NCI-H1048 (cell line): ENCODE measurements around the gene MRC1.
"Not testable (repeated sequence)": the region's sequence is repeated elsewhere in the genome, so short reads cannot be mapped to it uniquely, and the experiment has no call there.

Source experiments
- DNase-seq: peaks from one replicate; lab custom pipeline; 2025; lab: John Stamatoyannopoulos, UW

The MRC1 gene

DNA sequence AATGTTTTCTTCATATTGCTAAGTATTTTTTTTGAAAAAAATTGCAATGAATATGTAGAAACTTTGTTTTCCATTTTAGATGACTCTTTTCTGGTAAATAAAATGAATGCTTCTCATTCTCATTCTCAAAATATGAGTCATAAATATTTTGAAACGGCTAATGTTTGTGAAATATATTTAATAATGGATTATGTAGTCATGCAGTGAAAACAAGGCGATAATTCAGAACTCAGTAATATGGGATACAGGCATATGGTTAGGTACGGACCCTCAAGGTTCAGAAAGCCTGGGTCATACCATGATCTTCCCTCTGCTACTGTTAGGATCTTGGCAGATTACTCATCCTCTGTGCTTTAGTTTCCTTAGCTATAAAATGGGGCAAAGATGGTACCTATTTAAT is 96.3 kb downstream of the MRC1 start:
- no peak for DNase-seq

DNA sequence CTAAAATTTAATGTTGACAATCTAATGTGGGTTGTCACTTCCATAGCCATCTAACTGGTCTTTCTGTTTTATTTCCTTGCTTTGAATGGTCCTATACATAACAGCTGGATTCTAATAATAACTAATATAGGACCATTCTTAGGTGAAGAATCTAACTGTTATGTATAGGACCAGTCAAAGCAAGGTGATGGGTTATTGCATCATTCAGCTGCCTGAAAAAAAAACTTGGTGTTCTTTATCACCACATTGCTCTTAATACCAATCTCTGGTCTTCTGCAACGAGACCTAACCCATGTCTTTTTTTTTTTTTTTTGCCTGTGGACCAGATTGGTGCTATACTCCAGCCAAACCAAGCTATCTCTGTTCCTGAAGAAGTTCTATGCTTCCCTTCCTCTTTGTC is 96.9 kb downstream of the MRC1 start:
- DNase-seq, result no peak

DNA sequence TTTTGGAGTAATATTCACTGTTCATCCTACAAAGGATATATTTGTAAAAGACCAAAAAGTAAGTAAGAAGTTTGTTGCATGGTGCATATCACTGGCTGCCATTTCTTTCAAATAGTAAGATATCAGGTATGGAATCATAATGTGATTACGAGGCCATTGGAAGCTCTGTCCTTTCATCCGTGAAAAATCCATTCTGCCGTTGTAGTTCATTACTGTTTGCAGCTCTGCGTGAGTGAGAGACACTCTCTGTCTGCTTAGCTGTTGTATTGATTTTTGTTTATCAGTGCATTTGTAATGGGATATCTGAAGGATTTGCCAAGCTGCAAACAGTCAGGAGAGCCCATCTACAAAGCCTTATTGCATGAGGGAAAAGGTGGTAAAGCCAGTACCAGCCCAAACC is 98.5 kb downstream of the MRC1 start:
- no peak for DNase-seq

DNA sequence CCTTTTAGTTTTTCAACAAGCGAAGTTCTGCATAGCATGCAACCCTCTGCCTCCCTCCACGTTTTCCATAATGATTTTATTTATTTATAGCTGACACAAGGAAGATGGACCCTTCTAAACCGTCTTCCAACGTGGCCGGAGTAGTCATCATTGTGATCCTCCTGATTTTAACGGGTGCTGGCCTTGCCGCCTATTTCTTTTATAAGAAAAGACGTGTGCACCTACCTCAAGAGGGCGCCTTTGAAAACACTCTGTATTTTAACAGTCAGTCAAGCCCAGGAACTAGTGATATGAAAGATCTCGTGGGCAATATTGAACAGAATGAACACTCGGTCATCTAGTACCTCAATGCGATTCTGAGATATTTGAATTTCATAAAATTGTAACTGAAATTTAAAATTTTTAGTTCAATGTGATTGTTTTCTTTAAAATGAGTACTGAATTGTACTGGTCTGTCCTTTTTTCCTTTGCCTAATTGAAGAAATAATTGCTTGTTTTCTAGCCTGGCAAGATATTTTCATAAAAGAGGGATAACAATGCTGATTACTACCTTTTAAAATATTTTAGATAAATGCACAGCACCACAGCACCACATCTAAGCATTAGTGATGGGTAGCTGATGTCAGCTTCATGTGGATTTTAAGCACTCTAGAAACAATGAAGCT is 101.1 kb downstream of the MRC1 start:
- DNase-seq, result no peak

DNA sequence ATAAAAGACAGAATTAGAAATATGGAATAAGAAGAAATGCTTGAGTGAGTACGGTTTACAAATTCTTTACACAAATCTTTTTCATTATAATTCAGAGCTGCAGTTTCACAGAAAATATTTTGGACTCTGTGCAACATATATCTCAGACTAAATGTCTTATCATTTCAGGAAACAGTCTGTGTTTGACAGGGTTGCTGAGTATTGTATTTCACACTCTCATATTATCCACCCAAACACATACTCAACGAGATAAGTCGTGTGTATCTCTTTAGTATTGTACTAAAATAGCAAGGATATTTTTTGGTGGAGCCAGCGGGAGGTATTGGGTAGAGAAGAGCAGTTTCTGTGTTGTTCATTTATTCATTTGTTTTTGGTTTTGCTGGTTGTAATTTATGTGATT is 103.6 kb downstream of the MRC1 start:
- DNase-seq, result no peak

DNA sequence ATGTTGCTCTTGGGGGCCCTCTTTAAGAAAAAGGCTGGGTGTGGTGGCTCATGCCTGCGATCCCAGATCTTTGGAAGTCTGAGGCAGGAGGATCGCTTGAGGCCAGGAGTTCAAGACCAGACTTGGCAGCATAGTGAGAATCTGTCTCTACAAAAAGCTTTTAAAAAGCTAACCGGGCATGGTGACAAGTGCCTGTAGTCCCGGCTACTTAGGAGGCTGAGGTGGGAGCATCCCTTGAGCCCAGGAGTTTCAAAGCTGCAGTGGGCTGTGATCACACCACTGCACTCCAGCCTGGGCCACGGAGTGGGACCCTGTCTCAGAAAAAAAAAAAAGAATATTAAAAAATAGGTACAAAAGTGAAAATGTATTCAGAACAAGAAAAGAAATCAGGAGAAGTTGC is 104.5 kb downstream of the MRC1 start:
- no peak for DNase-seq

DNA sequence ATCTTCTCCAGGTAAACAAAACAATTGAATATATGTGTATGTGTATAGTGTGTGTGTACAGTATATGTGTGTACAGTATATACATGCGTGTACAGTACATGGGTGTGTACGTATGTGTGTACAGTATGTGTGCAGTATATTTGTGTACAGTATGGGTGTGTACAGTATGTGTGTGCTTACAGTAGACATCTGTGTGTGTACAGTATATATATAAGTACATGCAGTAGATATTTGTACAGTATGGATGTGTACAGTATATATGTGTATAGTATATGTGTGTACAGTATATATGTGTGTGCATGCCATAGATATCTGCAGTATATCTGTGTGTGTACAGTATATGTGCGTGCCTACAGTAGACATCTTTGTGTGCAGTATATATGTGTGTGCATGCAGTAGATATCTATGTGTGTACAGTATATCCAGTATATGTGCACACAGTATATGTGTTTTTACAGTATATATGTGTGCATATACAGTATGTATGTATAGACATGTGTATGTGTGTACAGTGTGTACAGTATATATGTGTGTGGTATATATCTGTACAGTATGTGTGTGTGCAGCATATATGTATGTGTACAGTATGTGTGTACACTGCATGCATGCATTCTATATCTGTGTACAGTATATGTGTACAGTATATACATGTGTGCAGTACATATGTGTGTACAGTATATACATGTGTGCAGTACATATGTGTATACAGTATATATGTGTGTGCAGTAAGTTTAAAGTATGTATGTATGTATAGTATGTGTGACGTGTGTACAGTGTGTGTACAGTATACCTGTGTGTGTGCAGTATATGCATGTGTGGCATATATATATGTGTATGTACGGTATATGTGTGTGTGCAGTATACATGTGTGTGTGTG is 105.3 kb downstream of the MRC1 start:
- no peak for DNase-seq

DNA sequence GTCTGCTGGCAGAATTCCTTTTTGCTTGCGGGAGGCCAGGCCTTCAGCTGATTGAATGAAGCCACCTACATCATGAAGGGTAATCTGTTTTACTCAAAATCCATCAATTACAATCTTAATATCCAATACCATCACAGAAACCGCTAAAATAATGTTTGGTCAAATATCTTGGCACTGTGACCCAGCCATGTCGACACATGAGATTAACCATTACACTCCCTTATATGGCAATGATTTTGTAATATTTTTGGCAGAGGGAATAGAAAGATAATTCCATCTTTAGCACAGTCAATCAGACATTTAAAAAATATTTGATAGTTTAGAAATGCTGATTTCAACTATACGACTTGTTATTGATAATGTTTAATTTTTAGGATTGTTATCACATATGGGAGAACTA is 106.0 kb downstream of the MRC1 start:
- DNase-seq, result no peak

DNA sequence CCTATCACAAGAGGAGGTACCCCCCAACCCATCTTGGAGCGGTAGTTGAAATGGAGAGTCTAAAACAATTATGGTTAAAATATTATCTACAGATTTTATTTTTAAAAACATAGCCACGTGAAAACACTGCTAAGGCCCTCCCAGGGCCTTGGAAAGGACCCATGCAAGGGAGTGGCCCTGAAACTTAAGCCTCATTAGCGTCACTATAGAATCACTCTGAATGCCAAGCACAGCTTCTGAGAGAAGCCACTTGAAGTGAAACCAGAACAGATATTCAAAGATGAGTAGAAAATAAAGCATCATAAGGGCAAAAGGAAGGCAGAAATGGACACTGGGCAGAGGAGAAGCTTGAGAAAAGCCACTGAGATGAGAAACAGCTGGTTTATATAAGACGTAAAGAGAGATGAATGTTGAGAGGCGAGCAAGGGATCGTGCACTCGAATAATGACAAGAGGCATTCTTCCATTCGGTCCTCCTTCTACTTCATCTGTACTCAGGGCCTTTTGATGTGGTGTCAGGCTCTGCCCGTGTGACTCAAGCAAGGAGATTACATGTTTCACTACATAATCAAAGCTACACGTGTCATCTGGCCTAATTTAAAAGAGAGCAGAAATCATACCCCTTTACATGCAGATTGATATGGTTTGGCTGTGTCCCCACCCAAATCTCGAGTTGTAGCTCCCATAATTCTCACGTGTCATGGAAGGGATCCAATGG is 109.2 kb downstream of the MRC1 start:
- DNase-seq, result no peak

DNA sequence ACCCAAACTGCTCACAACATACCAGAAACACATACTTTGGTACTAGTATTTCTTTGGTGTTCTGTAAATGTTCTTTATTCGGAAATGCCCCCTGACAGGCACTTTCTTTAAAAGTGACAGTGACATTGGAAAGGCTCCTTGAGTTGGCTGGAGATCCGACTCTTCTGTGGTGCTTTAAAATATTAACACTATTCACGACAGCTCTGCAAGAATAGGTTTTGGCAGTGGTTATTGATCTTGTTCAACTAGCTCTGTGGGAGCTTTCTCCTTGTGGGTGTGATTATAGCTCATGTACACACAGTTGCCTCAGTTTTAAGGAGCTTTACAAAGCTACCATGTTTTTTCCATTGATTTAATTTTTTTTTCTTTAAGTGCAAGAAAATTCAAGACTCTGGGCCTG is 112.2 kb downstream of the MRC1 start:
- no peak for DNase-seq

DNA sequence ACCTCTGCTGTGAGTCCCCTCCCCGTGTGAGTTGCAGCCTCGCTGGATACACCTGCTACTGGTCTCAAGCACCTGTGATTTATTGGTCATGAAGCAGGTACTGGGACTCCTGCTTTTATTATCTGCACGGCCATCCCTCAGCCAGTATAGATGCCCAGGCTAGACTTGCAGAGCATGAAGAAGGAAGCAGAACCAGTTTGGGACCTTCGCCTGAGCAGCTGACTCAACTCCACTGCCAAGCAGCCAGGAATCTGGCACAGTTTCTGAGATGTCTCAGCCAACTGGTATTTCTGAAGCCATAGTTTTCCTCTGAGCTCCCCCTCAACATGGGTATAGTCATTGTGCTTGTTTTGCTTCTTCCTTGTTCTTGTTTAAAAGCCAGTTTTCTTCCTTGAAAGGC is 114.6 kb downstream of the MRC1 start:
- DNase-seq, result no peak

DNA sequence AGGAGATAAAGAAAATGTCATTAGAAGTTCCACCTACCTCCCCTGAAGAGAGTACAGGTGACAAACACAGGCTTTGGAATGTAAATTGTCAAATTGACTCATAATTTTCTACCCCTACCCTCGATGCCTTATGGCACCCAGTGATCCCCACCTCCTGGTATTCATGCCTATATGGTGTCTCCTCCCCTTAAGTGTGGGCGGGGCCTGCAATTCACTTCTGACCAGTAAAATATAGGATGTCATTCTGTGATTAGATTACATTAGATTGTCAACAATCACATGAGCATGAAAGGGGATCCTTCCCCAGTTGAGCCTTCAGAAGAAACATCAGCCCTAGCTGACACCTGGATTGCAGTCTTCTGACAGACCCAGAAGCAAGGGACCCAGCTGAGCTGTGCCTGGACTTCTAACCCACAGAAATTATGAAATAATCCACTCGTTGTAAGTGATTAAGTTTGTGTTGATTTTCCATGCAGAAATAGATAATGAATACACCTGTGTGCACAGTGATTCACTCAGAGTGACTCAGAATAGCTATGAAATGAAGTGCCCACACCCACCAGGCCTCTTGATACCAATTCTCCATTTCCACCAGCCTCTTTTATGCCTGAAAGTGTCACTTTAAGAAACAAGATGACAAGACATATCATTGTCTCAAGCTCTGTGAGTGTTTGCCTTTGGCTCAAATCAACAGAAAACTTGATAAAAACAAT is 134.0 kb downstream of the MRC1 start:
- no peak for DNase-seq

DNA sequence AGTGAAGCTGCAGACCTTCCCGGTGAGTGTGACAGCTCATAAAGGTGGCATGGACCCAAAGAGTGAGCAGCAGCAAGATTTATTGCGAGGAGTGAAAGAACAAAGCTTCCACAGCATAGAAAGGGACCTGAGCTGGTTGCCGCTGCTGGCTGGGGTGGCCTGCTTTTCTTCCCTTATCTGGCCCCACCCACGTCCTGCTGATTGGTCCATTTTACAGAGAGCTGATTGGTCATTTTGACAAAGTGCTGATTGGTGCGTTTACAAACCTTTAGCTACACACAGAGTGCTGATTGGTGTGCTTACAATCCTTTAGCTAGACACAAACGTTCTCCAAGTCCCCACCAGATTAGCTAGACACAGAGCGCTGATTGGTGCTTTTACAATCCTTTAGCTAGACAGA is 141.1 kb downstream of the MRC1 start:
- not testable (repeated sequence) for DNase-seq

DNA sequence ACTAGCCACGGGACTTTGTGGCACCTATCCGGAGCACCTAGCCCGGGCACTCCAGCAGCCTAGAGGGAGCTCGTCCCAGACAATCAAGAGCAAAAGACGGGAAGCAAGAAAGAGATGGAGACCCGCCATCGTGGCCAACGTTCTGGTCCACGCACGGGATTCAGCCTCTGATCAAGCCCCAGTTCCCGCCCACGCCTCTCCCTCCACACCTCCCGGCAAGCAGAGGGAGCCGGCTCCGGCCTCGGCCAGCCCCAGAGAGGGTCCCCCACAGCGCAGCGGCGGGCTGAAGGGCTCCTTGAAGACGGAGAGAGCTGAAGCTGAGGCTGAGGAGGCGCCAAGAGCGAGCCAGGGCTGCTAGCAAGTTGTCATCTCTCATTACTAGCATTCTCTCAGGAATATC is 141.6 kb downstream of the MRC1 start:
- no peak for DNase-seq

DNA sequence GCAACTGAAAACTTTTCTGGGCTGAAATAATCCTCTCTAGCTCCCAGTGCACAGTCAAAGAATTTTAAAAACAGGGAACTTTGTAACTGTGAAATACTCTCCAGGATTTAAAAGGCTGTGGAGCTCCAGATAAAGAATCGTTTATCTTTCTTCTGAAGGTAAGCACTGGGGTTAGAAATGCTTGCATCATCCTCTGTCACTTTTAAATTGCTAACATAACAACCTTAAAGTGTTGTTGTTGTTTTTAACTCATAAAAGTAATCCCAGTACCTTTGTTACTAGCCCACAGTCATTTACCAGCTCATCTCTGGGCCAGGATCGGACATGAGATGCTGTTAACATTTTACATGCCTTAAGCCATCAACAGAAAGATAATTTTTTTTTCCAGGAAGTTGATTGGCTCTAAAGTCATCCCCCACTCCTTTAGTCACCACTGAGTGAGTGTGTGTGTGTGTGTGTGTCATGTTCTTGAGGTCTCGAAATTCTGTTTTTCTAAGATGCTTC is 142.8 kb downstream of the MRC1 start, which contains the start of gene SLC39A12:
Gene SLC39A12 (plus strand): TSS at position 51 of the 504 bp plus-strand sequence. CDS start 1,359 bp downstream, outside the sequence.
- DNase-seq, result no peak

DNA sequence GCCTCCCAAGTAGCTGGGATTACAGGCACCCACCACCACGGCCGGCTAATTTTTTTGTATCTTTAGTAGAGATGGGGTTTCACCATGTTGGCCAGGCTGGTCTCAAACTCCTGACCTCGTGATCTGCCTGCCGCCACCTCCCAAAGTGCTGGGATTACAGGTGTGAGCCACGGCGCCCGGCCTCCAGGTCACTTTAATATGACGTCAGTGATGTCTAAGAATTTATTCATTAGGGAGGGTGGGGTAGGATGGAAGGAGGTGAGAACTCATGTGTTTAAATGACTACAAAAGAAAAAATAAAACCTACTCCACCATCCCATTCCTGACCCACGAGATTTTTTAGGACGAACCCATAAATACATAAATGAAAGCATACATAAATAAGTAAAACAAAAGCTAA is 145.2 kb downstream of the MRC1 start:
- DNase-seq, result not testable (repeated sequence)

DNA sequence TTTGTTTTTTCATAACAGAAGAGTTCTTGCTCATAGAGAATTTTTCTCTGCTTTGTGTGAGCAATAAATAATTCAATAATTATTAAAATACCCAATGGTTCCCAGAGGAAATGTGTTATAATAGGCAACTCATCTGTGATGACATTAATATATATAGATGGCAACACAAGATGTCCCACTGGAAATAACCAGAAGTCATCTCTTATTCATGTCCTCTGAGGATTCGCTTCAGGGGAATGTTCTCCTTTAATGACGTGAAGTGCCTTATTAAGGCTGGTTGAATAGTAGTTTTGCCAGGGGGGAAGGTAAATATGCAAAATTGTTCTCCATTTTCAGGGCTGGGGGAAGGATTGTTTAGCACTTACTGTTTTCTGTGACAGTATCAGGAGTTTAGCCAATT is 145.7 kb downstream of the MRC1 start:
- no peak for DNase-seq

DNA sequence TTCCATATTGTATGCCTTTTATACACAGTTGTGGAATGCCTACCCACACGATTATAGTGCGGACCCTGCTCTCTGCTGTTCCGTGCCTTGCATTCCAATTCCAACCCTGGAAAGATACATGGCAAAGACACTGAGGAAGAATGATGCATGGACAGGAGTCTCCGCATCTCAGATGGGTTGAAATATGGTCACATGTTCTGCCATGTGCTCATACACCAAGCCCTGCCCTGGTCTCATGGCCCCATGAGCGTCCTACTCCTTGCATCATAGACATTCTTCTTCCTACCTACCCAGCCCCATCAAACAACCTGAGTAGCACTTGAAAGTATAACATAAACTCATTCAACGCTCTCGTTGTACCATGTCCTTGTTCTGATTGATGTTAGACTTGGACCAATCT is 148.9 kb downstream of the MRC1 start:
- no peak for DNase-seq

DNA sequence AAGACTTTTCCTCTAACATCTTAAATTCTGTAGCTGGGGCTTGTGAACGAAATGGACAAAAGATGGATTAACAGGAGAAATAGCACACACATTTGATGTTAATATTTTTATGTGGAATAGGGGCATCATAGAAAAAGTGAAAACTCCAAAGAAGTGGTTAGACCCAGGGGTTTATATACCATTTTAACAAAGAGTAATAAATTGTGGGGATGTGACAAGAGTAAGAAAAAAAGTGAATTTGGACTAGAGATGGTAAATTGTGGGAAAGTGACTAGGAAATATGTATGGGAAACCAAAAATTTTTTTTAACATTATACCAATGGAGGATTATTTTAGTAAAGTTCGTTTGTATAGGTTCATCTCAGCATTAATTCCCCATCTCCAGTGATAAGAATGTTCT is 150.7 kb downstream of the MRC1 start:
- no peak for DNase-seq
